Bronchial epithelial cell (primary cell): ENCODE results near the gene TPPP3. TPM values are rescaled to one million over a fixed set of nuclear protein-coding genes. Genes with fewer than 3 reads are reported as not detected.

Experiments
- DNase-seq: peaks from one replicate; pipeline ENCODE4 v3.0.0-alpha.2; 2010; ENCODE audit warnings: low read depth
- FAIRE-seq: peaks from 2 replicates; lab custom pipeline; 2011; peaks lifted over from hg19 to GRCh38; lab: Jason Lieb, UNC
- H3K27me3 ChIP-seq: 2 replicates; pipeline ENCODE4 v1.5.1; 2011; ENCODE audit warnings: low read length; ENCODE audit not compliant: control insufficient read depth, insufficient read depth
- H3K36me3 ChIP-seq: 2 replicates; pipeline ENCODE4 v1.5.1; 2011; ENCODE audit warnings: low read length; ENCODE audit not compliant: control insufficient read depth, insufficient read depth
- H3K4me3 ChIP-seq: 2 replicates; pipeline ENCODE4 v1.5.1; 2011; ENCODE audit warnings: mild to moderate bottlenecking, low read depth, low read length, control low read depth
- total RNA-seq: library from RNA; depleted of rRNA; stranded (reverse); fragments of >200 nt; gene quantifications from 2 replicates; pipeline ENCODE4 v1.2.1, GENCODE V29; 2014
- TF ChIP-seq, protein P1 (sequence below): IDR thresholded peaks from 2 replicates; pipeline ENCODE4 v1.5.1; 2011; ENCODE audit warnings: mild to moderate bottlenecking, moderate library complexity, low read length, control low read depth, inconsistent platforms; ENCODE audit not compliant: insufficient read depth, severe bottlenecking

Gene TPPP3
- total RNA-seq, 1 donor from 2014 or later: not detected

DNA sequence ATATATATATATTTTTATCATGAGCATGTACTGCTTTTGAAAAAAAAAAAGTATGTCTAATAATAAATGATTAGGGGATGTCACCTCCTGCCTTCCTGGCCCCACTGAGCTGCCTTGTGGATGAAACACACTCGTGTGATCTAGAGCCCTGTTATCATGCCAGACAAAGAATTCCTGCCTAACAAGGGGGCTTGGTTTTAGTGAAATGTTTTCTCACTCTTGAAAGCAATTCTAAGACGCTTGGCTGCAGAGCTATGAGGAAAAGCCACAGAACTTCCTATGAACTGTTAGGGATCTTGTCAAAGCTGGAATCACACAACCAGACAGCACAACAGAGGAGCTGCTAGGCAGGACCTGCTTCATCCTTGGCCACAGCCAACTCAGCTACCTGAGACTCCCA, 19.0 kb upstream of the TPPP3 start:
- FAIRE-seq (no peak), DNase-seq (no peak)
- no peaks in the 10 kb centered on the region for H3K27me3 ChIP-seq
- H3K4me3 ChIP-seq: no peak overlapping the region
- TF ChIP-seq, protein P1, sequence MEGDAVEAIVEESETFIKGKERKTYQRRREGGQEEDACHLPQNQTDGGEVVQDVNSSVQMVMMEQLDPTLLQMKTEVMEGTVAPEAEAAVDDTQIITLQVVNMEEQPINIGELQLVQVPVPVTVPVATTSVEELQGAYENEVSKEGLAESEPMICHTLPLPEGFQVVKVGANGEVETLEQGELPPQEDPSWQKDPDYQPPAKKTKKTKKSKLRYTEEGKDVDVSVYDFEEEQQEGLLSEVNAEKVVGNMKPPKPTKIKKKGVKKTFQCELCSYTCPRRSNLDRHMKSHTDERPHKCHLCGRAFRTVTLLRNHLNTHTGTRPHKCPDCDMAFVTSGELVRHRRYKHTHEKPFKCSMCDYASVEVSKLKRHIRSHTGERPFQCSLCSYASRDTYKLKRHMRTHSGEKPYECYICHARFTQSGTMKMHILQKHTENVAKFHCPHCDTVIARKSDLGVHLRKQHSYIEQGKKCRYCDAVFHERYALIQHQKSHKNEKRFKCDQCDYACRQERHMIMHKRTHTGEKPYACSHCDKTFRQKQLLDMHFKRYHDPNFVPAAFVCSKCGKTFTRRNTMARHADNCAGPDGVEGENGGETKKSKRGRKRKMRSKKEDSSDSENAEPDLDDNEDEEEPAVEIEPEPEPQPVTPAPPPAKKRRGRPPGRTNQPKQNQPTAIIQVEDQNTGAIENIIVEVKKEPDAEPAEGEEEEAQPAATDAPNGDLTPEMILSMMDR: no peak
- no peaks in the 10 kb centered on the region for H3K36me3 ChIP-seq

DNA sequence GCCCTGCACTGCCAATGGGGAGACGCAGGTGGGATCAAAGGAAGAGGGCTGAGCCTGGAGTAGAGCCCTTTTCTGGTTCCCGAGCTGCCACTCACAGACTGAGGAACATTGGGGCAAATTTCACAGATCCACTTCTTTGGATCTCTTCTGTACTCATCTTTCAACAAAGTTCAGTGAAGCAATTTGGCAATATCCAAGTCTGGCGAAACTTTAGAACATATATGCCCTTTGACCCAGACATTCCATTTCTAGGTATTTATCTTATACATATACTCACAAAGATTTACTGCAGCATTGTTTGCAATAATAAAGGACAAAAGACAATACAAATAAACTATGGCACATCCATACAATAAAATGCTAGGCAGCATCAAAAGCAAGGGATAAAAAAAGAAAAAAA, 18.0 kb upstream of the TPPP3 start:
- DNase-seq (no peak), FAIRE-seq (no peak)
- TF ChIP-seq, protein P1: no peak
- no peaks in the 10 kb centered on the region for H3K36me3 ChIP-seq
- H3K4me3 ChIP-seq: no peak overlapping the region
- H3K27me3 ChIP-seq: no peaks in the 10 kb centered on the region

DNA sequence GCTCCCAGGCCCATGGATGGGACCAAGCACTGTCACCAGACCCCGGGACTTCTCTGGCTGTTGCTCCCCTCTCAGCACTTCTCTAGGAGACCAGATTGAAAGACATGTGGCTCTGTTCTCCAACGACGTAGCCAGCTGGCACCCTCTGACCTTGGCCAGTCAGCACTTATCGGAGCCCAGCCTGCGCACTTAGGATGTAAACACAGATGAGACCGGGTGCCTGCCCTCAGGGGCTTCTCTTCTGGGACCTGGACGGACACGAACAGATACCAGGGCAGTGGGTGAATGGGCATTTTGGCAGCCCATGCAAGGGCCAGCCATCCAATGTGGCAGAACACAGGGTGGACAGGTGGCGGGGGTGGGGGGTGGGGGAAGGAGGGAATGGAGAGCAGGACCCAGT, 16.3 kb upstream of the TPPP3 start:
- Histone ChIP-seq H3K27me3 (no peaks in the 10 kb centered on the region), H3K4me3 (no peak overlapping the region), H3K36me3 (no peaks in the 10 kb centered on the region)
- DNase-seq (no peak), FAIRE-seq (no peak)
- TF ChIP-seq, protein P1: no peak

DNA sequence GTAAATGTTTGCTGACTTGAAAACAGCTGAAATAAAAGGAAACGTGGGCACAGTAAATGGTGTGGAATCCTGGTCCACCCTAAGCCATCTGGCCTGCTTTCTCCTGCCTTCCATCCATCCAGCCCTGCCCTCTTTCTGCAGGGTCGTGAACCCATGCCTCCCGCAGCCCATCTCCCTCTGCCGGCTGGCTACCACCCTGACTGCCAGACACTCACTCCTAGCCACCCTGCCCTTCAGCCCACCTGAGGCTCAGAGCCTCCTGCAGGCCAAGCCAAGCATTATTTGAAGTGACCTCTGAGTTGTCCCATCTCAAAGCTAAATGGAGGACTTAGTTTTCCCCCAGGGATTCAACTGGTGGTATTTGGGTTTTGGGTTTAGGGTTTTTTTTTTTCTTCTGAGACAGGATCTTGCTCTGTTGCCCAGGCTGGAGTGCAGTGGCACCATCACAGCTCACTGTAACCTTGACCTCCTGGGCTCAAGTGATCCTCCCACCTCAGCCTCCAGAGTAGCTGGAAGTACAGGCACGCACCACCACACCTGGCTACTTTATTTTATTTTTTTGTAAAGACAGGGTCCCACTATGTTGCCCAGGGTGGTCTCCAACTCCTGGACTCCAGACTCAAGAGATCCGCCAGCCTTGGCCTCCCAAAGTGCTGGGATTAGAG, 14.6 kb upstream of the TPPP3 start:
- no peaks in the 10 kb centered on the region for H3K36me3 ChIP-seq

DNA sequence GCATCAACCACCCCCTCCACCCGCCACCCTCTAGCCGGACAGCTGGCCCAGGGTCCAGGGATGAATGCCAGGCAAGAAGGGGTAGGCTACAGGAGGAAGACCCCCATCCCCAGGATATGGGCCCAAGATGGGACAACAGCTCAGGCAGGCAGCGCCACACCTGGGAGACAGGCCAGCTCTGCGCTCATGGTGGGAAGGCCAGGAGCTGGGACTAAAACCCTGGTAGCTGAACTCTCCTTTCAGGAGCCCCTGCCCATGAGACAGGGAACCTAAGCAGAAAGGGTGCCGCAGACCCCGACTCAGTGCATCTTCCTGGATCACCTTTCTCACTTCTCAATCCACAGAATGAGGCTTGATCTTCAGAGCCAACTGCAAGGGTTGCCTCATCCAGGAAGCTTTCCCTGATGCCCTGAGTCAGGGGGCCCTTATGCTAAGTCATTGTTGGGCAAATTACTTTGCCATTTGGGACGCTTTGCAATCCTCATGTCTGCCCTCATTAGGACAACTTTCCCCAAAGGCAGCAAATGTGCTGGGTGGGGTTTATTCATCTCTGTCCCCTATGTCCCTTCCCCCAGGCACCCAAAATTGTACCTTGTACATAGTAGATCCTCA, 14.0 kb upstream of the TPPP3 start:
- FAIRE-seq: no peak

More for the DNA sequence above, 14.6 kb upstream of the TPPP3 start:
- H3K4me3 ChIP-seq: no peak overlapping the region
- H3K27me3 ChIP-seq: no peaks in the 10 kb centered on the region
- DNase-seq: no peak
- TF ChIP-seq, protein P1: no peak
- no peak for FAIRE-seq

More for the DNA sequence above, 14.0 kb upstream of the TPPP3 start:
- H3K36me3 ChIP-seq: no peaks in the 10 kb centered on the region
- no peak overlapping the region for H3K4me3 ChIP-seq
- no peaks in the 10 kb centered on the region for H3K27me3 ChIP-seq
- TF ChIP-seq, protein P1: no peak
- DNase-seq: peak; percentile 53
